ENCODE results near the gene ALMS1. TPM values are rescaled to one million over a fixed set of nuclear protein-coding genes. Genes with fewer than 3 reads are reported as not detected.

ALMS1 gene
- total and polyA plus RNA-seq, 2 of the 8 experiments (the other 6 are each of a cell fraction or from before 2014, with no cell fraction given): 21.8 to 45.6 TPM

- no peak overlapping the region for H3K23ac ChIP-seq (ENCODE audit: insufficient read length)
- H2AFZ ChIP-seq (ENCODE audit: low read length): no peak overlapping the region
- peaks cover 14 to 56% (median 39%) of the 10 kb centered on the region in 4 experiments; a peak in 7 of 8 replicates for H3K36me3 ChIP-seq (ENCODE audit: control insufficient read depth in 2 of 4, insufficient read depth in 4 of 4, low read length in 3 of 4)
- no peak overlapping the region for H4K8ac ChIP-seq (ENCODE audit: extremely low read depth, insufficient read depth, low read length)
- FAIRE-seq: no peak
- H2BK20ac ChIP-seq (ENCODE audit: low read length): no peak overlapping the region
- no peaks in the 10 kb centered on the region for H3K23me2 ChIP-seq (ENCODE audit: low read depth, low read length)
- H3K27me3 ChIP-seq (replicated peaks in 1 of 4; ENCODE audit: control insufficient read depth in 3 of 4, extremely low read depth in 1 of 4, insufficient read depth in 3 of 4, low read length in 3 of 4): no peaks in the 10 kb centered on the region
- H4K91ac ChIP-seq (replicated peaks; ENCODE audit: insufficient read length, low read length): no peak overlapping the region
- H3K56ac ChIP-seq (replicated peaks; ENCODE audit: insufficient read length, low read depth, low read length): no peak overlapping the region
- H3K4me1 ChIP-seq (replicated peaks in 1 of 4; ENCODE audit: control insufficient read depth in 3 of 4, insufficient read depth in 4 of 4, low read length in 3 of 4): no peaks in the 10 kb centered on the region
- no peak overlapping the region for H3K18ac ChIP-seq (ENCODE audit: extremely low read depth, low read length)
- H4K5ac ChIP-seq (ENCODE audit: insufficient read length, low read depth, low read length): no peak overlapping the region
- no peak overlapping the region for H3K27ac ChIP-seq (ENCODE audit: low read depth, low read length)
- H4K20me1 ChIP-seq (replicated peaks in 1 of 2; ENCODE audit: control insufficient read depth in 1 of 2, insufficient read depth in 2 of 2, low read length in 2 of 2): no peaks in the 10 kb centered on the region
- H3K79me2 ChIP-seq (ENCODE audit: control insufficient read depth in 1 of 2, insufficient read depth in 2 of 2, low read length in 2 of 2): no peaks in the 10 kb centered on the region
- H2BK15ac ChIP-seq (ENCODE audit: low read length): no peak overlapping the region
- no peak overlapping the region for H3K14ac ChIP-seq (ENCODE audit: insufficient read length)
- H3K4me3 ChIP-seq (ENCODE audit: extremely low read depth in 1 of 4, insufficient read depth in 2 of 4, low read depth in 3 of 4, low read length in 4 of 4): no peak overlapping the region
- H3K4me2 ChIP-seq (ENCODE audit: insufficient read depth in 1 of 2, low read depth in 2 of 2, low read length in 2 of 2): no peak overlapping the region
- H2BK120ac ChIP-seq (replicated peaks; ENCODE audit: low read depth, low read length): no peak overlapping the region
- H2AK5ac ChIP-seq (ENCODE audit: low read depth, low read length): no peak overlapping the region
- CTCF ChIA-PET (ENCODE audit: partially characterized antibody): interaction anchor here (0.7 kb wide), 1 partner anchor 28 kb away, joined by 3 read pairs; no protein-coding TSS in a partner anchor
- H2BK5ac ChIP-seq (ENCODE audit: low read depth, low read length): no peak overlapping the region
- no peak overlapping the region for H3K9ac ChIP-seq (replicated peaks in 1 of 4; ENCODE audit: extremely low read depth in 1 of 4, low read depth in 3 of 4, low read length in 3 of 4)
- no peak overlapping the region for H2BK12ac ChIP-seq (ENCODE audit: low read depth, low read length)
- POLR2A ChIA-PET (ENCODE audit: partially characterized antibody): no interaction called here
- H3K4ac ChIP-seq (replicated peaks; ENCODE audit: insufficient read length, low read depth, low read length): no peak overlapping the region
- TF ChIP-seq SP1 (IDR thresholded peaks at IDR 0.05; ENCODE audit: low read depth, low read length) (no peak), USF2 (IDR thresholded peaks at IDR 0.05; ENCODE audit: low read length) (no peak), ATF2 (IDR thresholded peaks at IDR 0.05; ENCODE audit: low read length) (no peak), ATF3 (IDR thresholded peaks at IDR 0.05; ENCODE audit: insufficient read depth, low read depth, low read length) (no peak), POU5F1 (IDR thresholded peaks at IDR 0.05; ENCODE audit: low read depth, low read length) (no peak), EGR1 (IDR thresholded peaks at IDR 0.05; ENCODE audit: borderline replicate concordance, low read depth, low read length) (no peak), POLR2A (IDR thresholded peaks at IDR 0.05; ENCODE audit: control extremely low read depth in 1 of 2, low read depth in 2 of 2, low read length in 2 of 2) (no peak), RXRA (IDR thresholded peaks at IDR 0.05; ENCODE audit: insufficient read depth, low read depth, low read length) (no peak), CBX8 (IDR thresholded peaks at IDR 0.05; ENCODE audit: borderline replicate concordance, low read depth, low read length) (no peak)
- DNase-seq (ENCODE audit: low read depth in 1 of 2, low spot score in 2 of 2): no peak
- H3K79me1 ChIP-seq (ENCODE audit: low read depth, low read length): no peaks in the 10 kb centered on the region; the same call in 1 of the 2 replicates
- no peaks in the 10 kb centered on the region for H3K9me3 ChIP-seq (ENCODE audit: insufficient read depth in 2 of 2, low read depth in 1 of 2, low read length in 1 of 2)
Measured at GRCh38 chr2:73449404-73449803, 63.8 kb downstream of the ALMS1 start.
